Retinal pigment epithelial cell (primary cell): ENCODE measurements around the gene AMPD3.

Source experiments
- DNase-seq: peaks from one replicate; pipeline ENCODE4 v3.0.0-alpha.2; 2010; ENCODE audit warnings: low read depth
- H3K4me3 ChIP-seq: 2 replicates; pipeline ENCODE4 v1.5.1; 2011; ENCODE audit warnings: mild to moderate bottlenecking, low read length, control low read depth, moderate library complexity
- TF ChIP-seq, protein P1 (sequence below): conservative IDR thresholded peaks from 2 replicates; pipeline ENCODE4 v1.5.1; 2011; ENCODE audit warnings: low read depth, low read length, control low read depth, inconsistent platforms

AMPD3 gene

DNA sequence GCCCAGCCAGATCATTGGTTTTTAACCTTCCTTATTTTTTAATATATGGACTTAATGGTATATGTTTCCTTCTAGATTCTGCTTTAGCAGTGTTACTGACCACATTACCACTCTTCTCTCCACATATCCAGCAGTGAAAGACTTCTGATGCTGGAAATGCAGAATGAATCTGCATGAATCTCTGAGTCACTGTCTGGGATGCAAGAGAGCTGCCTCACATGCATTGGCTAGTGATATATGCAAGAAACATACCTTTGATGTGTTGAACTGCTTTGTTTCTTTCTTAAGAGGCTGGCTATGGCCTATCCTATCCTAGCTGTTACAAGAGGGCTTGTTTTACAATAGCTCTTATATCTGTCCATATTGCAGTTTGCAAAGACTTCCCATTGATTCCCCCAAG, 16.6 kb upstream of the AMPD3 start:
- H3K4me3 ChIP-seq: no peak overlapping the region
- TF ChIP-seq, protein P1, sequence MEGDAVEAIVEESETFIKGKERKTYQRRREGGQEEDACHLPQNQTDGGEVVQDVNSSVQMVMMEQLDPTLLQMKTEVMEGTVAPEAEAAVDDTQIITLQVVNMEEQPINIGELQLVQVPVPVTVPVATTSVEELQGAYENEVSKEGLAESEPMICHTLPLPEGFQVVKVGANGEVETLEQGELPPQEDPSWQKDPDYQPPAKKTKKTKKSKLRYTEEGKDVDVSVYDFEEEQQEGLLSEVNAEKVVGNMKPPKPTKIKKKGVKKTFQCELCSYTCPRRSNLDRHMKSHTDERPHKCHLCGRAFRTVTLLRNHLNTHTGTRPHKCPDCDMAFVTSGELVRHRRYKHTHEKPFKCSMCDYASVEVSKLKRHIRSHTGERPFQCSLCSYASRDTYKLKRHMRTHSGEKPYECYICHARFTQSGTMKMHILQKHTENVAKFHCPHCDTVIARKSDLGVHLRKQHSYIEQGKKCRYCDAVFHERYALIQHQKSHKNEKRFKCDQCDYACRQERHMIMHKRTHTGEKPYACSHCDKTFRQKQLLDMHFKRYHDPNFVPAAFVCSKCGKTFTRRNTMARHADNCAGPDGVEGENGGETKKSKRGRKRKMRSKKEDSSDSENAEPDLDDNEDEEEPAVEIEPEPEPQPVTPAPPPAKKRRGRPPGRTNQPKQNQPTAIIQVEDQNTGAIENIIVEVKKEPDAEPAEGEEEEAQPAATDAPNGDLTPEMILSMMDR: no peak
- DNase-seq: no peak

DNA sequence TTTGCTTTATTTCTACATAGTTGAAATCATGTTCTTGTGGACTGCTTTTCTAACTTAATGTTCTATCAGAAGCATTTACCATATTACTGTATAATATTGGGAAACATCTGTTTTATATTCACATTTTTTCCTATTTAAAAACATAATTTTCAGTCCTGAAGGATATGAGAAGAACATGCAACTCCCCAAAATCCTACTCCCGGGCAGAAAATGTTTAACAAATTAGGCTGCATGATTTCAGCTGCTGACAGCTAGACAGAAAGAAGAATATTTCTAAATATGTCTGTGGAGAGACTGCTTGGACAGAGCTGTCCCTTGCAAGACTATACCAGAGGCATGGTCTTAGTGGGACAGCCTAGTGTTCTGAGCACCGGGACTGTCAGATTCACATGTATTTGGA, 15.7 kb upstream of the AMPD3 start:
- H3K4me3 ChIP-seq: no peak overlapping the region
- no peak for DNase-seq
- TF ChIP-seq, protein P1: no peak

DNA sequence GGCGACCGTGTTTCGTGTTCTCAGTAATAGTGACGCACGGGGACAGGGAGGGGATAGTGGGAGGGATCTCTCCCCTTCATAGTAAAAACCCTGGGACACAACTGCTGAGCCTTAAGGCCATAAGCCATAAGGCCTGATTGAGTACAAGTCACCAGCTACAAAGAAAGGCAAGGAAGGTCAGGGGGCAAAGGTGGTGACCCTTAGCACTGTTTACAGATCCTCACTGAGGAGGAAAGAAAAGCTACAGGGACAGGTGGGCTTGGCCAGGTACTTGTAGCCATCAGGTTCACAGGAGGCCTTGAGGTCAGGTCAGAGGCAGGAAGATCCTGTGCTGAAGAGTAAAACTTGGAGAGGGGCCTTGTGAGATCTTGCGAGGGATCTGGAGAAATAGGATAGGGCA, 15.1 kb upstream of the AMPD3 start:
- no peak overlapping the region for H3K4me3 ChIP-seq
- TF ChIP-seq, protein P1: no peak

DNA sequence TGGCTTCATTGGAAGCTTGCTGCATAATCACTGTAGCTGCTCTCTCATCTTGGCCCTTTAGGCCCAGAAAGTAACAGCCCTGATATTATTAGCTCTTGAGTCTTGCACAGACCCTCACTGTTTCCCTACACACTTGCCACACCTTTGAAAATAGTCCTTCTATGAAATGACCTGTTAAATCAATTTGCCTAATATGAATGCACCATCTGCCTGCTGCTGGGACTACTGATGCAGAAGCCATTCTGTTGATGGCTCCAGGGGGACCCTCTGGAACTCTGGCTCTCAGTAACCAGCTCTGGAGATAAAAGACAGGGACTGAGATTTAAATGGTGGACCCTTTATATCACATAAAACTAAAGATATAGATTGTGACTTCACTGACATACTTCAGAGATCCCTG, 14.7 kb upstream of the AMPD3 start:
- TF ChIP-seq, protein P1: no peak
- H3K4me3 ChIP-seq: no peak overlapping the region
- DNase-seq: no peak

More for the DNA sequence above, 15.1 kb upstream of the AMPD3 start:
- no peak for DNase-seq

DNA sequence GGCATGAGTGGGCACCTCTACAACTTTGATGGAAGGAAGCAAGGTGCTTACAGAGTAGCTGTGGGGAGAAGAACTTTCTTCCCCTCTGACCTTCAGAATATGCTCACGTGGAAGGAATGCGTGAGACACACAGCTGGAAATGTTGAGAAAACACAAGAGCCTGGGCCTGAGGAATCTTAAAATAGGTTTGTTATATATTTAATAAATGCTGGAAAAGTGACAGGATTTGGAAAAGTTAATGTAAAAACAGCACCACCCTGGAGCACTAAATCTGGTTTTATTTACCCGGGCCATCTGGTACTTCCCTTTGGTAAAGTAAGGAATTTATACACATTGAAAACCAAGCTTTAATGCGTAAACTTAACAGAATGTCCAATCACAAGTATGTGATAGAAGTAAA, 14.0 kb upstream of the AMPD3 start:
- H3K4me3 ChIP-seq: no peak overlapping the region
- no peak for DNase-seq
- TF ChIP-seq, protein P1: no peak

DNA sequence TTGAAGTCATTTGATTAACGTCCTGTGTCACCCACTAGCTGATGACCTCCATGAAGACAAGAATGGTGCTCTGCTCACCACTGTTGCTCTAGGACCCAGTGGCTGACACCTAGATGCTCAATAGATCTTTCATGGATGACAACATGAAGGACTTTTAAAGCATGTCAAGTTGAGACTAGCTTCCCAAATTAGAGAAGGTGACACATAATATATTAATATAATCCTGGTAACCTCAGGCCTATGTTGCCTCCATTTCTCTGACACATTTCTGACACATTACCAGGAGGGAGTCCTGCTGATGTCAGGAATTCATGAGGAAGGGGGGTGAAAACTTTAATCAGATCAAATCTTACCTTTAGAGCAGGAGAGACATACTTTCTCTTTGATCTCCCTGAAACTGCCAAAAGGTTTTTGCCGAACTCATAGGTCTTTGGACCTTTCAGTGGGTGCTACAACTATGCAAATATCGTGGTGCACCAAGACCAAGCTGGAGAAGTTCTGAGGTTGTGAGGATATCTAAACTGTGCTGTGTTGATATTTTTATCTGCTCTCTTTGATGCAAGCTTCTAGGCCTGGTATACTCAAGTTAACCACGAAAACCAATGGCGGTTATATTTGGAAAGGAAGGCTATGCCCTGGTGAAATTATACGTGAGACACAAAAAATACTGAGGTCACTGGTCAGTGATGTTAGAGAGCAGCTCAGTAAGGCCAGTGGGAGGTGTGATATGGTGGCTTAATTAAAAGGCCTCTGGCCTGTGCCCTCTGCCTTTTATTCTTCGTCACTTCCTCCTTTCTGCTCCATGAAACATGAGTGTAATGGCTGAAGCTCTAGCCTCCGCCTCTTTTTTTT, 13.2 kb upstream of the AMPD3 start:
- TF ChIP-seq, protein P1: no peak
- H3K4me3 ChIP-seq: no peak overlapping the region
- no peak for DNase-seq

DNA sequence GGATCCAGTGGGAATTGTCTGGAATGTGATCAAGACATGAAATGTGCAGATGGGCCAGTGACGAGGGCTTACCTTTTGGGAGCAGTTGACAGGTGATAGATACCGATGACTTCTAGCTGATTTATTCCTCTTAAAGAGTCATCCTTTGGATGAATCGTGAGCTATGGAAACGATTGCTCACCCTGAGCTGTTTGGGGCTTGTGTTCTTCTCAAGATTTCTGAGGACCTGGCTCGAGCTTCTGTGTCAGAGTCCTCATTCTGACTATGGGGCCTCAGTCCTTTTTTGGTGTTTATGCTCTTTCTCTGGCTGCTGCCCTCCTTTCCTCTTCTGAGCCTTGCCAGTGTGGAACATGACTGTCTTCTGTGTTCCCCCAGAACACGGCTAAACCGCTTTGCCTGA, 11.9 kb upstream of the AMPD3 start:
- TF ChIP-seq, protein P1: no peak
- no peak for DNase-seq
- no peak overlapping the region for H3K4me3 ChIP-seq
